GM19351 (cell line): ENCODE results near the gene IL1R2.

Experiments
- ATAC-seq: cut with Tn5 transposase; IDR thresholded peaks from one replicate; pipeline ENCODE4 v1.9.1; 2021; ENCODE audit warnings: mild to moderate bottlenecking, moderate library complexity; ENCODE audit not compliant: unreplicated experiment

Gene IL1R2

DNA sequence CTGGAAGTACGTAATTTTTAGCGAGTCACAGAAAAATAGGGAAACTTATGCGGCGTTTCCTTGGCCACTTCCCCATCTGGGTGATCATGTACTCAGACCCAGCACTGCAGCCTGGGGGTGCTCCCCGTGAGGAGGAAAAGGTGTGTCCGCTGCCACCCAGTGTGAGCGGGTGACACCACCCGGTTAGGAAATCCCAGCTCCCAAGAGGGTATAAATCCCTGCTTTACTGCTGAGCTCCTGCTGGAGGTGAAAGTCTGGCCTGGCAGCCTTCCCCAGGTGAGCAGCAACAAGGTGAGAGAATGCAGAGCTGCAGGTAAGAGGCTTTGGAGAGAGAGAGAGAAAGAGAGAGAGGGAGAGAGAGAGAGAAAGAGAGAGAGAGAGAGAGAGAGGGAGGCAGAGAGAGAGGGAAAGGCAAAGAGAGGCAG, at the start of gene IL1R2:
Gene IL1R2, plus strand, starts transcription at position 240 of the 425 bp plus-strand sequence. CDS start 16,616 bp downstream, outside the sequence.
- no peak for ATAC-seq

DNA sequence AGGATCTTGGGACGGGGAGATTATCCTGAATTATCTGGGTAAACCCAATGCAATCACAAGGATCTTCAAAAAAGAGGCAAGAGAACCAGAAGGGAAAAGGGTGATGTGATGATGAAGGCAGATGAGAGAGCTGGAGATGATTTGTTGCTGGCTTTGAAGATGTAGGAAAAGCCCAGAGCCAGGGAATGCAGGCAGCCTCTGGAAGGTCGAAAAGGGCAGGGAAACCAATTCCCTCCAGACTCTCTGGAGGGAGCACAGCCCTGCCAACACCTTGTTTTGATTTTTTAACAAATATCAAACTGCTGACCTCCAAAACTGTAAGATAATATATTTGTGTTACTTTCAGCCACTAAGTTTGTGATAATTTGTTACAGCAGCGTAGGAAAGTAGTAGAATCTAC, 48.9 kb upstream of the IL1R2 start:
- no peak for ATAC-seq

DNA sequence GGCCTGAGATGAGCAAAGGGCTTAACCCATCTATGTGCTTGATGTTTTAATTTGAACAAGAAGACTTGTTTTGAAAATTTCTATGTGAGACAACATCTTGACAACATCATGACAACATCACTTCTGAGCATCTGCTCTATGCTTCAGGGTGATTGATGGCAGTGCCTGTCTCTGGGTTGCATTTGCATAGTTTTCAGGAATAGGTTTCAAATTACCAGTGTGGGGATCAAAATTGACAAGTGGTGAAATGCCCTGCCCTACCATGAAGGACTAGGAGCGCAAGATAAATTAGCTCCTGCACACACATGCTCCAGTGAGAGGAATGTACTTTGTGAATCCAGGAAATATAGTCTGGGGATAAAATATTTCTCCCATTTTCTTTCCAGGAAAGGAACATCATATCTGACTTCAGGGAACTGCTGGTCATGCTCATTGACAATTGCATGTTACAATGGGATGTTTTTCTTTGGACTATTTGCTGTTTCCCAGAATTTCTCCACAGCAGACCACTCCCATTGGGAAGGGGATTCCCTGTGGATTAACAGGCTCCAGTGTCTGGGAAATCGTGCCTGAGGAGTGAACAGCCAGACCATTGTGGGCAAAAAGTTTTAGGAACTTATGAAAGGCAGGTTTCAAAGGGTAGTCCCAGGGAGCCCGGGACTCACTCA, 45.3 kb upstream of the IL1R2 start:
- no peak for ATAC-seq

DNA sequence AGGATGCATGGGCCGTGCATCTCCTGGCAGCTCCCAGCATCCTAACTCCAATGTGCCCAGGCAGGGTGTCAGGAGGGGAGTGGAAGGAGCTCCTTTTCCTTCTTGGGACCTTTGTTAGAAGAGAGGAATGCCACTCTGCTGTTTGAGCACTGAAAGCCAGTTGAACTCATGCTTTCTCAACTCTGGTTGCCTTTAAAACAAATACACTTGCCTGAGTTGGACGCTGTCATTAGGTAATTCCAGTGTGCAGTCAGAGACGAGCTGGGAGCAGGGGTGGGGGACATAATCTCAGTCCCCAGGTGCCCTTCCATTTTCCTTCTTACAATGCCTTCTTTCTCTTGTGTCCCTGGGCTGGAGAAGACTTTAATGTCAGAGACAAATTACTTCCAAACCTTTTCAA, 44.4 kb upstream of the IL1R2 start:
- ATAC-seq, result no peak

DNA sequence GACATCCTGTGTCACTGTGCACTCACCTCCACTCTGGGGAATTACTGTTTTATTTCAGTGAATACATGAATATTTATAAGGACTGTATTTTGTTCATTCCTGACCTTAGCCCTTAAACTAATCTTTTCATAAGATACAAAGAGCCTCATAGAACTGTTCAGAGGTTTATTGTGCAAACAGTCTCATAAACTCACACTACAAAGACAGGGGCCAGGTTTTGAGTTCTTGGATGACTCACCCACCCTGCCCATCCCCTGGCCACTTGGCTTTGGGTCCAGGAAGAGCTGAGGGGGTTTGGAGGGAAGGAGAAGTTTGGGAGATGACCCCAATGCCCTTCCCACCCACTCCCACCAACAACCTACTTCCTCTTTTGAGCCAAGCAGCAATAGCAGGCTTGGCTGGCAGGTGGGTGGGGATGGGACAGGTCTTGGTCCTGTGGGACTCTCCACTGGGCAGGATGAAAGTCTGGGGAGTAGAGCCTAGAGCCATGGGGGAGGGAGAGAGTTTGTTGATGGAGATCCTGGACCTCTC, 43.1 kb upstream of the IL1R2 start:
- ATAC-seq, result no peak

DNA sequence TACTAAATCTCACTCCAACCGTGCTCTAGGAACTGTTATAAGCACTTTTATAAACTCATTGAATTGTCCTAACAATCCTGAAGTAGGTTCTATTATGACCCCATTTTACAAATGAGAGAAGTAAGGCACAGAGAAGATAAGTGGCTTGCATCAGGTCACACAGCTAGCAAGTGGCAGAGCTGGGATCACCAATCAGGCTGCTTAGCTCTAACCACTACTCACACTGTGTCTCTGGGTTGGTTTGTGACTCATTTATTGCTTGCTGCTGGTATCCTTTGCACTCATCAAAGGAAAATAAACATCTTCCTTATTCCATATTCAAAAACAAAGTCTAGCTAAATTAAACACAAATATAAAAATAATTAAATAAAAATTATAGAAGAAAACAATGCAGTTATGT, 42.5 kb upstream of the IL1R2 start:
- no peak for ATAC-seq

- no peak for ATAC-seq
These were observed 40.5 kb upstream of the IL1R2 start for GRCh38 chr2:101951296-101951695.

DNA sequence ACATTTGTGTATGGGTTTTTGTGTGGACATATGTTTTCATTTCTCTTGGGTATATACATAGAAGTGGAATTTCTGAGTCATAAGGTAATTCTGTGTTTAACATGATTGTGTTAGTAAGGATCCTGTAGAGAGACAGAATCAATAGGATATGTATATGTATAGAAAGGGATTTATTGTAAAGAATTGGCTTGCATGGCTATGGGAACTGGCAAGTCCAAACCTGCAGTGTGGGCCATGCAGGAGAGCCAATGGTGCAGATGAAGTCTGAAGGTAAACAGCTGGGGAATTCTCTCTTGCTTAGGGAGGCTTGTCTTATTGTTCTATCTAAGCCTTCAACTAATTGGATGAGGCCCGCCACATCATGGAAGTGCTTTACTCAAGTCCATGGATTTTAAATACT, 39.2 kb upstream of the IL1R2 start:
- ATAC-seq, result no peak

- ATAC-seq, result no peak
These were observed 35.0 kb upstream of the IL1R2 start for GRCh38 chr2:101956465-101957438.

GRCh38 chr2:101958061-101958460, 33.7 kb upstream of the IL1R2 start:
- ATAC-seq, result no peak

- no peak for ATAC-seq
These were observed 30.9 kb upstream of the IL1R2 start for GRCh38 chr2:101960819-101961337.

- no peak for ATAC-seq
These were observed 30.2 kb upstream of the IL1R2 start for GRCh38 chr2:101961338-101962191.

GRCh38 chr2:101962309-101962708, 29.5 kb upstream of the IL1R2 start:
- no peak for ATAC-seq

GRCh38 chr2:101963198-101963597, 28.6 kb upstream of the IL1R2 start:
- no peak for ATAC-seq

- no peak for ATAC-seq
These were observed 23.8 kb upstream of the IL1R2 start for GRCh38 chr2:101967826-101968513.

DNA sequence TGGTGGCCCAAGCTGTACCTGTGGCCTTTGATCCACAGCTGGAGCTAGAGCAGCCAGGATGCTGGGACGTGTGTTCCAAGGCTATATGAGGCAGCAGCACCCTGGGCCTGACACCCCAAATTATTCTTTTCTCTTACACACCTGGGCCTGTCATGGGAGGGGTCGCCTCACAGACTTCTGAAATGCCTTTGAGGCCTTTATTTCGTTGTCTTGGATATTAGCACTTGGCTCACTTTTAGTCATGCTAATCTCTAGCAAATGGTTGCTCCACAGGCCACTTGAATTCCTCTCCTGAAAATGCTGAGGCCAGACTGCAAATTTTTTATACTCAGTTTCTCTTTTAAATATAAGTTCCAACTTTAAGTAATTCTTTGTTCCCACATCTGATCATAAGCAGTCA, 22.0 kb upstream of the IL1R2 start:
- ATAC-seq, result no peak

- ATAC-seq, result no peak
These were observed 20.9 kb upstream of the IL1R2 start for GRCh38 chr2:101970901-101971300.

DNA sequence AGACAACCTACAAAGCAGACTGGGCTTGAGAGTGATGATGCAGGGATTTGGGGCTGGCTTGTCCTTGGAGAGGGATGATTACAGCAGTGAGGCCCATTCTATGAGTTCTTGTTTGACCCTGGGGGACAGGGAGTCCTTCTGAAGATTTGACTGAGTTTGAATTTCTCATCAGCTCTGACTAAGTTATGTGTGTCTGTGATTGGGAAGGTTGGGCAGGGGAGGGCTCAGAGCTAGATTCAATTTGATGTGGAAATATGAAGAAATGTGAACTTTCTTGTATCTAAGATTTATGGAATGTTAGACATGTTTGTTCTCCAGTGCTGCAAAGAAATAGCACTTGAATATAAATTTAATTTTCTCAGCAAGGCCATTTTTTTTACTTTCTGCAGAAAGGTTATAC, 19.9 kb upstream of the IL1R2 start:
- ATAC-seq, result no peak

DNA sequence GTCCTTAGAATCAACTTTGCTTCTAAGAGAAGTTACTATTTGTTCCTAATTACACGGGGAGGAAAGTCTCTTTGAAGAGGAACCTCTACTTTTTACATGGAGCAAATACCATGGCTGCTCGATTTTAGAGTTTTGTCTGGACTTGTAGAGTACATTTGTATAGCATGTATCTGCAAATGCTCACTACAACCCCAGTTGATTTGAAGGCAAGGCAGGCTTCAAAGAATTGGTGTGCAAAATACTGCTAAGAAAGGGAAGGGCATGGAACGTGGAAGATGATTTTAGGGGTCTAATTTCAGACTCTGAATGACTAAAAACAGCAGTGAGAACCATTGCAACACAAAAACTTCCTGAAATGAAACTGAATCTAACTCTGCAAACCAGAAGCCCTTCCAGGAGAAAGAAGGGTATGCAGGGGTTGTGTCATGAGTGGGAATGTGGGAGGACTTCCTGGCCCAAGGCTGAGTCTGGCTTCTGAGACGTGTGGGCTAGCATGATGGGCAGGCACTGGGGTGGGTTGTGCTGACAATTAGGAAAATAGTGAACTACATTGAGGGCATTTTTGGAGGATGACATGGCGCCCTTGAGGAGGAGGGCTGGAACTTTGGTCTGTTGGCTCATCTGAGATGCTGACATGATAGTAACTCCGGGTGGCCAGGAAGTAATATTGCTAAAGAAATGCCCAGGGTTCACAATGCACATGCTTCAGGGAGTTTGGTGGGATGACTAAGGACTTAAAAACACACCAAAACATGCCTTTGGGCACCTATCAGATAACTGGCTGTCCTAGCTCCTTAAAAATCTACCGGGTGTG, 18.9 kb upstream of the IL1R2 start:
- ATAC-seq, result no peak
